HG02678 (cell line): ENCODE results near the gene LEFTY1.

ENCODE experiments used
- ATAC-seq: cut with Tn5 transposase; IDR thresholded peaks from one replicate; pipeline ENCODE4 v1.9.1; 2021; ENCODE audit warnings: mild to moderate bottlenecking, moderate library complexity; ENCODE audit not compliant: unreplicated experiment

Gene LEFTY1

GRCh38 chr1:225874431-225874830 lies 14.5 kb downstream of the LEFTY1 start:
- ATAC-seq, result no peak

GRCh38 chr1:225873281-225873850 lies 15.6 kb downstream of the LEFTY1 start:
- ATAC-seq, result no peak

- no peak for ATAC-seq
These were observed 16.9 kb downstream of the LEFTY1 start for GRCh38 chr1:225872075-225872430.

- no peak for ATAC-seq
These were observed 17.4 kb downstream of the LEFTY1 start for GRCh38 chr1:225871359-225872074.

- ATAC-seq, result no peak
These were observed 18.0 kb downstream of the LEFTY1 start for GRCh38 chr1:225870911-225871310.

- no peak for ATAC-seq
These were observed 20.2 kb downstream of the LEFTY1 start for GRCh38 chr1:225868631-225869330.

- ATAC-seq, result no peak
These were observed 22.0 kb downstream of the LEFTY1 start for GRCh38 chr1:225866981-225867380.

- ATAC-seq, result peak; percentile 75
These were observed 22.7 kb downstream of the LEFTY1 start for GRCh38 chr1:225866061-225866837.

GRCh38 chr1:225865514-225865913 lies 23.4 kb downstream of the LEFTY1 start:
- ATAC-seq, result no peak

- ATAC-seq, result no peak
These were observed 25.8 kb downstream of the LEFTY1 start for GRCh38 chr1:225863167-225863566.

GRCh38 chr1:225862581-225862950 lies 26.4 kb downstream of the LEFTY1 start:
- no peak for ATAC-seq

- no peak for ATAC-seq
These were observed 26.9 kb downstream of the LEFTY1 start for GRCh38 chr1:225861834-225862580.

- no peak for ATAC-seq
These were observed 28.0 kb downstream of the LEFTY1 start for GRCh38 chr1:225860876-225861441.

- no peak for ATAC-seq
These were observed 28.8 kb downstream of the LEFTY1 start for GRCh38 chr1:225860107-225860506.

GRCh38 chr1:225859151-225859550 lies 29.8 kb downstream of the LEFTY1 start:
- ATAC-seq, result no peak

- no peak for ATAC-seq
These were observed 31.7 kb downstream of the LEFTY1 start for GRCh38 chr1:225857256-225857655.

- ATAC-seq, result no peak
These were observed 33.2 kb downstream of the LEFTY1 start for GRCh38 chr1:225855503-225856300.

GRCh38 chr1:225853441-225853840 lies 35.5 kb downstream of the LEFTY1 start:
- ATAC-seq, result no peak

GRCh38 chr1:225852413-225853124 lies 36.4 kb downstream of the LEFTY1 start:
- no peak for ATAC-seq
